Panc1 (cell line): ENCODE results near the gene HPRT1.

Source experiments
- CTCF ChIP-seq: fragments of 450-650 bp; IDR thresholded peaks from 2 replicates; pipeline ENCODE4 v1.5.1; 2017; ENCODE audit warnings: mild to moderate bottlenecking
- POLR2AphosphoS5 ChIP-seq: IDR thresholded peaks from 2 replicates; pipeline ENCODE4 v1.6.1; 2012; ENCODE audit warnings: mild to moderate bottlenecking, low read depth, low read length, moderate library complexity
- REST ChIP-seq, 2 experiments: IDR thresholded peaks; 2 replicates each; pipeline ENCODE4 v1.6.1; 2011 to 2012; ENCODE audit warnings: low read depth in 2 of 2, control low read depth in 1 of 2, low read length in 1 of 2, mild to moderate bottlenecking in 1 of 2, moderate library complexity in 1 of 2; ENCODE audit not compliant: insufficient read depth in 1 of 2
- SIN3A ChIP-seq: IDR thresholded peaks from 2 replicates; pipeline ENCODE4 v1.6.1; 2012; ENCODE audit warnings: low read depth, mild to moderate bottlenecking, low read length, moderate library complexity, borderline replicate concordance; ENCODE audit not compliant: insufficient read depth
- TCF7L2 ChIP-seq: IDR thresholded peaks from 2 replicates; pipeline ENCODE4 v1.6.1; 2011; ENCODE audit warnings: mild to moderate bottlenecking, low read depth, low read length, inconsistent platforms

DNA sequence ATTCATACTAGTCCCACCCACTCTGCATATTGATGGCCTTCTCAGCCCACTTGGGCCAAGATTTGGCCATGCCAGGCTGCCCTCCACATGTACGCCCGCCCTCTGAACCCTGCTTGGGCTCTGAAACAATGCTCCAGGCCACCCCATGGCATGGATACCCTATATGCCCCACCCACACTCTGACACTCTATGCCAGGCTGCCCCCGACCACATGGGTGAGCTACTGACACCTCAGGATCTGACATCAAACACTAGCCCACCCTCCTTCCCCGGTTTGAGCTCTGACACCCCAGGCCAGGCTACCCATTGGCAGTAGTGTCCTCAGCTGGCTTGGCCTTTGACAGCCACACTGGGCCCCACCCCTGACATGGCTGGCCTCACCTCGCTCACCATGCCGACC, 69.5 kb downstream of the HPRT1 start:
- TF ChIP-seq CTCF (no peak), POLR2AphosphoS5 (no peak), SIN3A (no peak), REST (IDR thresholded peaks at IDR 0.05; ENCODE audit: insufficient read depth in 1 of 2, low read depth in 2 of 2, low read length in 1 of 2) (no peak), TCF7L2 (no peak)
